A549 (cell line): Measurements from ENCODE around the gene HSDL2. TPM values are rescaled to one million over a fixed set of nuclear protein-coding genes. Genes with fewer than 3 reads are reported as not detected.
A peak's percentile ranks its signal among the peaks of the same experiment; 100 is the strongest.

Experiments
- ATAC-seq, 2 experiments: fragments of 200-7000 bp in 1 of 2; fragments of >200 bp in 1 of 2; cut with Nextera tagmentation in 1 of 2; cut with Tn5 transposase in 1 of 2; 3 replicates each; pipeline versions ENCODE4 v1.8.0 to v1.9.1; 2018 to 2020; ENCODE audit warnings: mild to moderate bottlenecking in 1 of 2, moderate library complexity in 1 of 2
- CTCF ChIA-PET: fragments of 300-600 bp; sonication (Branson Sonifier 250); formaldehyde crosslinking; extraction: SDS; loops from one replicate; lab custom pipeline; 2021; ENCODE audit warnings: antibody characterized with exemption, inconsistent platforms; lab: Yijun Ruan, JAX
- POLR2A ChIA-PET: fragments of 350-600 bp; formaldehyde crosslinking; extraction: SDS; loops from one replicate; lab custom pipeline; 2021; ENCODE audit warnings: antibody characterized with exemption, inconsistent platforms; lab: Yijun Ruan, JAX
- DNase-seq, 2 experiments: peaks; one replicate each; pipeline versions ENCODE4 v3.0.0 to v3.0.0-alpha.2; 2011 to 2016; ENCODE audit warnings: low read depth in 1 of 2, low spot score in 1 of 2
- FAIRE-seq: peaks from 2 replicates; lab custom pipeline; 2011; peaks lifted over from hg19 to GRCh38; lab: Jason Lieb, UNC
- H3K27ac ChIP-seq, 2 experiments: fragments of >200 bp; sonication (Bioruptor Twin); formaldehyde crosslinking; 3 replicates each; pipeline ENCODE4 v1.5.1; 2016 to 2017
- H3K4me1 ChIP-seq: fragments of >200 bp; sonication (Bioruptor Twin); formaldehyde crosslinking; 3 replicates; pipeline ENCODE4 v1.6.1; 2016
- H3K4me2 ChIP-seq: fragments of >200 bp; sonication (Bioruptor Twin); formaldehyde crosslinking; 3 replicates; pipeline ENCODE4 v1.6.1; 2016
- H3K4me3 ChIP-seq: fragments of >200 bp; sonication (Bioruptor Twin); formaldehyde crosslinking; 3 replicates; pipeline ENCODE4 v1.5.1; 2016
- H3K9me3 ChIP-seq: fragments of >200 bp; sonication (Bioruptor Twin); formaldehyde crosslinking; 3 replicates; pipeline ENCODE4 v1.6.1; 2016
- CBX2 ChIP-seq: fragments of 200-600 bp; sonication (generic); IDR thresholded peaks from 2 replicates; pipeline ENCODE4 v1.6.1; 2016; ENCODE audit warnings: low read depth, mild to moderate bottlenecking, borderline replicate concordance
- CBX8 ChIP-seq: fragments of 200-600 bp; sonication (generic); IDR thresholded peaks from 2 replicates; pipeline ENCODE4 v1.6.1; 2016
- CEBPB ChIP-seq, 2 experiments: fragments of >200 bp in 1 of 2; sonication (Bioruptor Twin) in 1 of 2; formaldehyde crosslinking in 1 of 2; IDR thresholded peaks; 2 replicates each; pipeline ENCODE4 v1.6.1; 2012 to 2016
- CHD2 ChIP-seq: fragments of 150-350 bp; IDR thresholded peaks from 2 replicates; pipeline ENCODE4 v1.6.1; 2014; ENCODE audit warnings: low read length; ENCODE audit not compliant: partially characterized antibody
- CHD4 ChIP-seq: fragments of 200-600 bp; sonication (generic); IDR thresholded peaks from 2 replicates; pipeline ENCODE4 v1.6.1; 2016; ENCODE audit warnings: antibody characterized with exemption, mild to moderate bottlenecking, borderline replicate concordance
- CTCF ChIP-seq: fragments of >200 bp; sonication (Bioruptor Twin); formaldehyde crosslinking; IDR thresholded peaks from 3 replicates; pipeline ENCODE4 v1.5.1; 2016
- ELK1 ChIP-seq: fragments of 150-350 bp; IDR thresholded peaks from 2 replicates; pipeline ENCODE4 v1.6.1; 2014; ENCODE audit warnings: low read depth, mild to moderate bottlenecking, low read length
- ESRRA ChIP-seq: fragments of 150-350 bp; IDR thresholded peaks from 2 replicates; pipeline ENCODE4 v1.6.1; 2014; ENCODE audit warnings: mild to moderate bottlenecking, low read length, borderline replicate concordance
- FOSL2 ChIP-seq, 2 experiments: fragments of 450-650 bp in 1 of 2; fragments of >200 bp in 1 of 2; sonication (Bioruptor Twin) in 1 of 2; formaldehyde crosslinking; IDR thresholded peaks; 2 replicates each; pipeline versions ENCODE4 v1.5.0 to v1.6.1; 2016 to 2020; ENCODE audit warnings: mild to moderate bottlenecking in 1 of 2, moderate library complexity in 1 of 2
- FOXS1 ChIP-seq: fragments of 250-450 bp; sonication (Bioruptor Pico); IDR thresholded peaks from 2 replicates; pipeline ENCODE4 v1.5.0; 2020; ENCODE audit warnings: mild to moderate bottlenecking, moderate library complexity
- GATA3 ChIP-seq: IDR thresholded peaks from 2 replicates; pipeline ENCODE4 v1.6.1; 2012; ENCODE audit warnings: borderline replicate concordance
- HDAC2 ChIP-seq: fragments of 200-600 bp; sonication (generic); IDR thresholded peaks from 2 replicates; pipeline ENCODE4 v1.6.1; 2016
- HOXA7 ChIP-seq: fragments of 250-450 bp; sonication (Bioruptor Pico); IDR thresholded peaks from 2 replicates; pipeline ENCODE4 v1.5.0; 2020; ENCODE audit warnings: mild to moderate bottlenecking, moderate library complexity
- HOXB13 ChIP-seq: fragments of 250-450 bp; sonication (Bioruptor Pico); IDR thresholded peaks from 2 replicates; pipeline ENCODE4 v1.5.0; 2020; ENCODE audit warnings: low read depth, mild to moderate bottlenecking, moderate library complexity
- HOXB5 ChIP-seq: fragments of 250-450 bp; sonication (Bioruptor Pico); IDR thresholded peaks from 2 replicates; pipeline ENCODE4 v1.5.0; 2020; ENCODE audit warnings: mild to moderate bottlenecking, moderate library complexity
- JUN ChIP-seq, 2 experiments: fragments of >200 bp; sonication (Bioruptor Twin); formaldehyde crosslinking; IDR thresholded peaks; 2 replicates in 1 of 2; 3 replicates in 1 of 2; pipeline ENCODE4 v1.6.1; 2016 to 2017
- MYC ChIP-seq: IDR thresholded peaks from 2 replicates; pipeline ENCODE4 v1.6.1; 2012; ENCODE audit warnings: mild to moderate bottlenecking, inconsistent platforms, low read length, improper control_type of control experiment, borderline replicate concordance
- NR3C1 ChIP-seq: fragments of >200 bp; sonication (Bioruptor Twin); formaldehyde crosslinking; IDR thresholded peaks from 3 replicates; pipeline ENCODE4 v1.6.1; 2017
- PHF8 ChIP-seq: fragments of 200-600 bp; sonication (generic); IDR thresholded peaks from 2 replicates; pipeline ENCODE4 v1.6.1; 2016; ENCODE audit warnings: low read depth, mild to moderate bottlenecking, antibody characterized with exemption, moderate library complexity, borderline replicate concordance
- RAD21 ChIP-seq, 2 experiments: fragments of >200 bp in 1 of 2; sonication (Bioruptor Twin) in 1 of 2; formaldehyde crosslinking in 1 of 2; IDR thresholded peaks in 1 of 2; conservative IDR thresholded peaks in 1 of 2; 2 replicates in 1 of 2; 3 replicates in 1 of 2; pipeline ENCODE4 v1.6.1; 2012 to 2018; ENCODE audit warnings: inconsistent platforms in 1 of 2
- RCOR1 ChIP-seq: fragments of 150-350 bp; IDR thresholded peaks from 2 replicates; pipeline ENCODE4 v1.6.1; 2014; ENCODE audit warnings: antibody characterized with exemption, low read length, low read depth
- SREBF2 ChIP-seq: fragments of 450-650 bp; IDR thresholded peaks from 2 replicates; pipeline ENCODE4 v1.6.1; 2014; ENCODE audit warnings: mild to moderate bottlenecking, moderate library complexity
- TFCP2L1 ChIP-seq: fragments of 250-450 bp; sonication (Bioruptor Pico); IDR thresholded peaks from 2 replicates; pipeline ENCODE4 v1.5.0; 2021; ENCODE audit warnings: mild to moderate bottlenecking
- WGBS: methylation state at CpG from one replicate; pipeline ENCODE4 v1.1.6; 2017; ENCODE audit errors: missing lambda C conversion rate; 5-methylcytosine and 5-hydroxymethylcytosine counted together
- polyA plus RNA-seq, 4 experiments: library from polyadenylated mRNA; depleted of rRNA in 3 of 4; stranded (reverse); fragments of >200 nt; fragmentation: RNase III in 1 of 4; extraction: RNeasy Plus Mini Kit Qiagen cat#74134 plus additional on column Dnase treatment in 1 of 4; gene quantifications; 2 replicates in 3 of 4; 3 replicates in 1 of 4; pipeline ENCODE4 v1.2.3, GENCODE V29; 2011 to 2017
- TF ChIP-seq, protein P1 (sequence below): fragments of 200-600 bp; sonication (generic); IDR thresholded peaks from 2 replicates; pipeline ENCODE4 v1.6.1; 2016; ENCODE audit warnings: antibody characterized with exemption, mild to moderate bottlenecking, moderate library complexity

Gene HSDL2
- polyA plus RNA-seq, 2 of the 4 experiments (the other 2 are of a cell fraction) = 47.4 to 47.7 TPM

- no peak for TF ChIP-seq CBX2
These were observed 27.7 kb upstream of the HSDL2 start (continued) for GRCh38 chr9:112352209-112352608.

DNA sequence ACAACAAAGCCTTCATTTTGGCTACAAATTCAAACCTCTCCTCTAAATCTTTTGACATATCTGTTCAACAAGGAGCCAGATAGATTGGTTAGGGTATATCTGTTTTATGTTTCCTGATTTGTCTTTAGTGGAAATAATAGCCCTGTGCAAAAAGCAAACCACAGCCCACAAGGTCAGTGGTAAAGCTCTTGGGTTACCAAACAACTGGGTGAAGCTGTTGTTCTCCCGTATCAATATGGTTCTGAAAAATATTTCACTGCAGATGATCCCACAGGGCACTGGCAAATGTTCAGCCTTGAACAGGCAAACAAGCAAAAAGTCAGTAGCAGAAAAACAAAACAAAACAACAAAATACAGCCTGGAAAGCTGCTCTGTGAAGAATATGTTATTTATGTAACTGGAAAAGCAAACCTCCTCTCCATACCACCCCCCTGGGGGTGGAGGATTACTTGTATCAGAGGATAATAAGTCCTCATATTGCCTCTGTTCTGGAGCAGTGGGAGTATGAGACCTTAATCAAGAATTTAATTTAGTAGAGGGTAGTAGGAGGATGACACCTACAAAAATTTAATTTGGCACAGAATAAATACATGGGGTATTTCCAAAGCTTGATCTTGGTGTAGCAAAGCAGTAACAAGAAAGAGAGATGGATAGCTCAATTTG, 25.7 kb upstream of the HSDL2 start:
- Histone ChIP-seq H3K4me1 (peaks cover 14% of the 10 kb centered on the region; the same call in 1 of the 3 replicates), H3K4me2 (no peak overlapping the region), H3K4me3 (no peak overlapping the region), H3K27ac (peak overlapping the region in 1 of 2 experiments; percentile 47; a peak in 1 of 6 replicates), H3K9me3 (no peaks in the 10 kb centered on the region)
- WGBS = 88% methylated on average over 1 of the region's 1 CpG
- TF ChIP-seq MYC (no peak), HOXB5 (CRISPR knock-in tag) (no peak), CHD4 (no peak), RAD21 (conservative IDR thresholded peaks at IDR 0.05 in 1 of 2, IDR thresholded peaks at IDR 0.05 in 1 of 2) (no peak), PHF8 (no peak), CEBPB (IDR thresholded peaks at IDR 0.05) (no peak), HOXB13 (CRISPR knock-in tag) (no peak), FOSL2 (IDR thresholded peaks at IDR 0.05) (no peak), FOSL2 (CRISPR knock-in tag; IDR thresholded peaks at IDR 0.05) (no peak), RCOR1 (no peak), SREBF2 (no peak), CBX8 (no peak), CHD2 (no peak)
- TF ChIP-seq, all 56 proteins: peak for 0
- ChIA-PET POLR2A (no interaction called here), CTCF (interaction anchor here (0.6 to 3.0 kb wide), 4 partner anchors 9 to 257 kb away, joined by 3 to 16 read pairs (median 3); no protein-coding TSS in a partner anchor)
- ATAC-seq (no peak), DNase-seq (no peak), FAIRE-seq (no peak)

DNA sequence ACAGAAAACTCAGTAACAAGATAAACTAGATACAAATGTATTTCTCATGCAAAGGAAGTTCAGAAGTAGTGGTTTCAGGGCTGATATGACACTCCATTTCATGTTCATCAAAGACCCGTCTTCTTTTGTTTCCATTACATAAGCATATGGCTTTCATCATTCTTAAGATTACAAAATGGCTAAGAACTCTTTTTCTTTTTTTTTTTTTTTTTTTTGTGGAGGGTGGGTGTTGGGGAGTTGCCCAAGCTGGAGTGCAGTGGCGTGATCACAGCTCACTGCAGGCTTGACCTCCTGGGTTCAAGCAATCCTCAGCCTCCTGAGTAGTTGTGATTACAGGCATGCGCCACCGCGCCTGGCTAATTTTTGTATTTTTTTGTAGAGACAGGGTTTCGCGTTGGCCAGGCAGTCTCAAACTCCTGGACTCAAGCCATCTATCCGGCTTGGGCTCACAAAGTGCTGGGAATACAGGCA, 24.4 kb upstream of the HSDL2 start:
- no peak for TF ChIP-seq TFCP2L1
- TF ChIP-seq ELK1 = no peak
- TF ChIP-seq JUN (IDR thresholded peaks at IDR 0.05) = no peak
- TF ChIP-seq GATA3 = no peak
- TF ChIP-seq, protein P1, sequence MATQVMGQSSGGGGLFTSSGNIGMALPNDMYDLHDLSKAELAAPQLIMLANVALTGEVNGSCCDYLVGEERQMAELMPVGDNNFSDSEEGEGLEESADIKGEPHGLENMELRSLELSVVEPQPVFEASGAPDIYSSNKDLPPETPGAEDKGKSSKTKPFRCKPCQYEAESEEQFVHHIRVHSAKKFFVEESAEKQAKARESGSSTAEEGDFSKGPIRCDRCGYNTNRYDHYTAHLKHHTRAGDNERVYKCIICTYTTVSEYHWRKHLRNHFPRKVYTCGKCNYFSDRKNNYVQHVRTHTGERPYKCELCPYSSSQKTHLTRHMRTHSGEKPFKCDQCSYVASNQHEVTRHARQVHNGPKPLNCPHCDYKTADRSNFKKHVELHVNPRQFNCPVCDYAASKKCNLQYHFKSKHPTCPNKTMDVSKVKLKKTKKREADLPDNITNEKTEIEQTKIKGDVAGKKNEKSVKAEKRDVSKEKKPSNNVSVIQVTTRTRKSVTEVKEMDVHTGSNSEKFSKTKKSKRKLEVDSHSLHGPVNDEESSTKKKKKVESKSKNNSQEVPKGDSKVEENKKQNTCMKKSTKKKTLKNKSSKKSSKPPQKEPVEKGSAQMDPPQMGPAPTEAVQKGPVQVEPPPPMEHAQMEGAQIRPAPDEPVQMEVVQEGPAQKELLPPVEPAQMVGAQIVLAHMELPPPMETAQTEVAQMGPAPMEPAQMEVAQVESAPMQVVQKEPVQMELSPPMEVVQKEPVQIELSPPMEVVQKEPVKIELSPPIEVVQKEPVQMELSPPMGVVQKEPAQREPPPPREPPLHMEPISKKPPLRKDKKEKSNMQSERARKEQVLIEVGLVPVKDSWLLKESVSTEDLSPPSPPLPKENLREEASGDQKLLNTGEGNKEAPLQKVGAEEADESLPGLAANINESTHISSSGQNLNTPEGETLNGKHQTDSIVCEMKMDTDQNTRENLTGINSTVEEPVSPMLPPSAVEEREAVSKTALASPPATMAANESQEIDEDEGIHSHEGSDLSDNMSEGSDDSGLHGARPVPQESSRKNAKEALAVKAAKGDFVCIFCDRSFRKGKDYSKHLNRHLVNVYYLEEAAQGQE = no peak
- no peak for TF ChIP-seq ESRRA
- no peak for TF ChIP-seq NR3C1
- TF ChIP-seq CTCF = no peak
- TF ChIP-seq HOXA7 (CRISPR knock-in tag) = no peak
- TF ChIP-seq FOXS1 (CRISPR knock-in tag) = no peak
- TF ChIP-seq HDAC2 = no peak
- TF ChIP-seq RCOR1 = no peak
- WGBS = 87% methylated on average over 8 of the region's 8 CpGs
- ChIA-PET POLR2A (no interaction called here), CTCF (interaction anchor here (0.7 to 3.0 kb wide), 3 partner anchors 242 to 465 kb away, joined by 3 to 16 read pairs (median 3); no protein-coding TSS in a partner anchor)
- DNase-seq = no peak
- no peak for ATAC-seq
- no peak for FAIRE-seq
- Histone ChIP-seq H3K4me1 (peaks cover 21% of the 10 kb centered on the region), H3K27ac (0 out of 6 replicates have a peak overlapping the region, but pooled peaks of 1 of the 2 experiments have one; percentile 12), H3K4me3 (no peak overlapping the region), H3K9me3 (no peaks in the 10 kb centered on the region), H3K4me2 (no peak overlapping the region)
